Activated T-helper 2 cell treated with anti-CD3 and anti-CD28 coated beads, Interferon-gamma antibody, Interleukin-2, Interleukin-4, amounts not matched to agents 10 μg/mL and 5 μg/mL and 100 μg/mL, durations not matched to agents 14 hours and 24 hours and 36 hours (primary cell): ENCODE measurements around the gene ZNF138. TPM values are rescaled to one million over a fixed set of nuclear protein-coding genes. Genes with fewer than 3 reads are reported as not detected.
A peak's percentile ranks its signal among the peaks of the same experiment; 100 is the strongest.

ENCODE experiments used
- DNase-seq: peaks from one replicate; pipeline ENCODE4 v3.0.0; 2021; ENCODE audit warnings: low spot score
- H3K27ac Mint-ChIP-seq: one replicate; pipeline ENCODE4 v1.8.0; 2021; ENCODE audit warnings: mixed read lengths
- H3K27me3 Mint-ChIP-seq: one replicate; pipeline ENCODE4 v1.8.0; 2021; ENCODE audit warnings: low read depth, mixed read lengths
- H3K36me3 Mint-ChIP-seq: one replicate; pipeline ENCODE4 v1.8.0; 2021; ENCODE audit warnings: low read depth, mixed read lengths
- H3K4me1 Mint-ChIP-seq: one replicate; pipeline ENCODE4 v1.8.0; 2021; ENCODE audit warnings: low read depth, mixed read lengths
- H3K4me3 Mint-ChIP-seq: one replicate; pipeline ENCODE4 v1.8.0; 2021; ENCODE audit warnings: low read depth, mild to moderate bottlenecking, moderate library complexity, mixed read lengths
- H3K9me3 Mint-ChIP-seq: one replicate; pipeline ENCODE4 v1.8.0; 2021; ENCODE audit warnings: mixed read lengths
- intact Hi-C: fragments of 100-400 bp; cut with micrococcal nuclease; formaldehyde crosslinking; loops from one replicate; pipeline ENCODE4 v1.15.1; 2023
- total RNA-seq: library from RNA; stranded (reverse); gene quantifications from 2 replicates; pipeline ENCODE4 v1.2.3, GENCODE V29; 2022

Gene ZNF138
- total RNA-seq, 1 donor from 2014 or later, result 7.9 TPM

DNA sequence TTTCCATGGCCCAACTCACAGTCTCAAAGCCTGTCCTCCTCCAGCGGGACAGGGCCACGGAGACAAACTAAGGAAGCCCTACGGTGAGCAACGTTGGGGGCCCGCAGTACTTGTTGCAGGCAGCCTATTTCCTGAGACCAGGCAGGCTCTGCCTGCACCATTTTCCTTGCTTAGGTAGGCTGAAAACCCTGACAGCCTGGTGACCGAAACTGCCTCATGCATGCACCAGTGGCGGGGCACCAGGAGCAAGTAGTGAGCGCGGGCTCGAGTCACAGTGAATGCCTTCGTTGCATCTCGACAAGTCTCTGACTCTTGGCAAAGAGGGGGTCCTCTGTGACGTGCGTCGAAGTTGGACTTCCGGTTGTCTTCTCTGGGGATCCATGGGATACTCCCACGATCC is 85.6 kb downstream of the ZNF138 start:
- intact Hi-C loops, result no loop called here
- DNase-seq, result no peak
- peaks cover 7% of the 10 kb centered on the region for H3K27me3 Mint-ChIP-seq
- H3K27ac Mint-ChIP-seq, result no peak overlapping the region
- no peak overlapping the region for H3K4me3 Mint-ChIP-seq
- H3K9me3 Mint-ChIP-seq, result peaks cover 37% of the 10 kb centered on the region
- H3K36me3 Mint-ChIP-seq, result no peaks in the 10 kb centered on the region
- H3K4me1 Mint-ChIP-seq, result peaks cover 4% of the 10 kb centered on the region

DNA sequence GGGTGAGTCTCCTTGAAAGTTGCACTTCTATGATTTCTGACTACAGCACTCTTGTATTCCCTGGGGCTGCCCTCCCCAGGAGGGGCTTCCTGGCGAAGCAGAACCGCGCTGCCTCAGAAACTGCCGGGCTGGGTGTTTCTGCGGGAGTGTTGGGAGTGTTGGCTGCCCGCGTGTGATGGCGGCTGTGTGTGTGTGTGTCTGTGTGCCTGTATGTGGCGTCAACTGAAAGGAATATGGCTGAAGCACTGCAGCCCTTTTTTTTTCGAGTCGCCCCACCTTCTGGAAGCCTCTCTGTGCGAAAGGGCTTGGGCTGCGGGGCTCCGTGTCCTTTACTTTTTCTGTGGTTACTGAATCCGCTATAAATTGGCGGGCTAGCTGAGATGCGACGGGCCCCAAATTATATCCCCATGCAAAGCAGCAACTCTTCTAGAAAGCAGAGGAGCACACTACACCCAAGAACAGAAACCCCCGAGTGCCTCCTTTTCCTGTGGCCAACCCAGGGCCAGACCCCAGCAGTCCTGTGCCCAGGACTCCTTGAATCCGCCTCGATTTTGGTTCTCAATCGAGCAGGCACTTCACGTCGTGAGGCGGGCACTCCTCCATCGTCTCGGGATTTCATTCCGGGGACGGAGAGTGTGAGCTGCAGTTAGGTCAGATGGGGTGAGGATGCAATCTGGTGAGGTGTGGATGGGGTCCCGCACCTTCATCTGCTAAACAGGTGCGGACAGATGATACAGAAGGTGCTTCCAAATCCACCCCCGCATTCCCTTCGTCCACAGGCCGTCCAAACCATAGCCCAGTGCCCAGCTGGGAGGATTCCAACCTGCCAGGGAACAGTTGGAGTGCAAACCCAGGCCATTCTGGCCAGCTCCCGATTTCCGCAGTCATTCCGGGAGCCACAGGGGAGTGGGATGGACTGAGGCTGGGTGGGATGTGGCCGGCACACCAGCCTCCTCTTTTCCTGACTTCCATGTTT is 86.4 kb downstream of the ZNF138 start:
- Mint-ChIP-seq H3K27me3 (peaks cover 10% of the 10 kb centered on the region), H3K4me1 (peaks cover 4% of the 10 kb centered on the region), H3K9me3 (peaks cover 31% of the 10 kb centered on the region), H3K4me3 (no peak overlapping the region), H3K36me3 (no peaks in the 10 kb centered on the region), H3K27ac (no peak overlapping the region)
- intact Hi-C loops, result no loop called here
- no peak for DNase-seq

DNA sequence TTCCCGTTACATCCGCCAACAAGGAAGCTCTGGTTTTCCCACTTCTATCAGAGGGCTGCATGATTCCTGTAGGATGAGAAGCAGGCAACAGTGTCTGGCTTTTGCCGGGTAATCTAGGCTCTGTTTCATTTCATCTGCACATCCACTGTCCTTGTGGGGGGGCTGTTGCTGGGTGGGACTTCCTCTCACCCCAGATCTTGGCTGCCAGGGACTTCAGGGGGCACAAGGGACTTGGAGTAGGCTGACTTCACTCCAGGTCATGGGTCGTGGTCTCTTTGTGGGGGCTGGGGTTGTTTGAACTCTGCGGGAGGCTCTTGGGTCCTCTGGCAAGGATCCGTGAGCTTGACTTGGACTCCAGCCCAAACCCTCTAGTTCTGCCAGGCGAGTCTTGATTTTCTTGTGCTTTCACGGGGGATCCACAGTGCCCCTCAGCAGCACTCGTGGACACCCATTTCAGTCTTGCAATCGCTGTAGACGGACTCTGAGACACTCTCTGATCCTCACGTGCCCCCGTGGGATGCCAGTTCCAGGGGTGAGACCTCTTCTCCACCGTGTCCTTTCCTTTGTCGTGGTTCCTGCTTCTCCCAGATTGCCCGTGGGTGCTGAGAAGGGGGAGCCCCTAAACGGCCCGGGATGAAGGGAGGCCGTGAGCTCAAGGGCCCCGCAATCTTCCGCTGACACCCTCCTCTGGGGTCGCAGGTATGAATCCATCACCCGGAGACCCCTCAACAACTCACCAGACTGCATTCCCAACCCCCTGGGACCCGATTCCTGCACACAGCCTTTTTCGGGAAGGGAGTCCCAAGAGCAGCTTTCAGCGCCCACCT is 87.4 kb downstream of the ZNF138 start:
- intact Hi-C loops, result no loop called here
- H3K9me3 Mint-ChIP-seq, result peaks cover 29% of the 10 kb centered on the region
- peaks cover 4% of the 10 kb centered on the region for H3K4me1 Mint-ChIP-seq
- H3K36me3 Mint-ChIP-seq, result no peaks in the 10 kb centered on the region
- H3K27ac Mint-ChIP-seq, result no peak overlapping the region
- H3K4me3 Mint-ChIP-seq, result no peak overlapping the region
- H3K27me3 Mint-ChIP-seq, result peaks cover 12% of the 10 kb centered on the region
- DNase-seq, result peak; percentile 2

DNA sequence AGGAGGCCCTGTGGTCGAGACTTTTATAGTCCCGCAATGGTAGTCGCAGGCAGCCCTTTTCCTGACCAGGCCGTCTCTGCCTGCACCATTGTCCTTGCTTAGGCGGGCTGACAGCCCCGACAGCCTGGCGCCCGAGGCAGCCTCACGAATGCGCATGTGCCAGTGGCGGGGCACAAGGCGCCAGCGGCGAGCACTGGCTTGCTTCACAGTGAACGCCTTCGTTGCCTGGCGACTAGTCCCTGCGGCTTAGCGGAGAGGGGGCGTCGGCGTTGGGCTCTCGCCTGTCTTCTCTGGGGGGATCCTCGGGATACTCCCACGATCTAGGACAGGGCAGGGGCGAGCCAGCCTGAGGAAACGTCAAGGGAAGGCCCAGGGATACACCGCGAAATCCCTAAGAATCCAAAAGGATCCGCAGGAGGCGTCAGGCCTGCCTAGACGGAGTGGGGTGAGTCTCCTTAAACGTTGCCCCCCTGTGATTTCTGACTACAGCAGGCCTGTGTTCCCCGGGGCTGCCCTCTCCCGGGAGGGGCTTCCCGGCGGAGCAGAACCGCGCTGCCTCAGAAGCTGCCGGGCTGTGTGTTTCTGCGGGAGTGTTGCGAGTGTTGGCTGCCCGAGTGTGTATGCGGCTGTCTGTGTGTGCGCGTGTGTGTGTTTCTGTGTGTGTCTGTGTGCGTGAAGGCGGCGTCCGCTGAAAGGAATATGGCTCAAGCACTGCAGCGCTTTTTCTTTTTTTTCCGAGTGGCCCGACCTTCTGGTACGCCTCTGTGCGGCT is 88.3 kb downstream of the ZNF138 start:
- no peak overlapping the region for H3K4me3 Mint-ChIP-seq
- no peaks in the 10 kb centered on the region for H3K36me3 Mint-ChIP-seq
- no peaks in the 10 kb centered on the region for H3K4me1 Mint-ChIP-seq
- peaks cover 12% of the 10 kb centered on the region for H3K27me3 Mint-ChIP-seq
- peaks cover 29% of the 10 kb centered on the region for H3K9me3 Mint-ChIP-seq
- intact Hi-C loops, result no loop called here
- H3K27ac Mint-ChIP-seq, result no peak overlapping the region
- DNase-seq, result no peak

Other genes starting within 250 kb of the ZNF138 start
- gene ZNF680, start 231.4 kb upstream of the ZNF138 start, total RNA-seq, result 10.9 and 11.3 TPM in 2 replicates
- 12.8 and 13.1 TPM in 2 replicates for gene ZNF107, start 128.3 kb upstream of the ZNF138 start, total RNA-seq
- 7.2 and 7.5 TPM in 2 replicates for gene ZNF273, start 108.8 kb downstream of the ZNF138 start, total RNA-seq
- gene ZNF117, start 196.6 kb downstream of the ZNF138 start, total RNA-seq, result 3.3 and 3.5 TPM in 2 replicates
- gene ERV3-1, start 212.3 kb downstream of the ZNF138 start, total RNA-seq, result 9.7 and 9.8 TPM in 2 replicates